K562 (cell line): Measurements from ENCODE around the gene STIM1. TPM values are rescaled to one million over a fixed set of nuclear protein-coding genes. Genes with fewer than 3 reads are reported as not detected.

ENCODE experiments used
- ATAC-seq: fragments of 200-7000 bp; cut with Tn5 transposase; 3 replicates; pipeline ENCODE4 v1.9.1; 2020; ENCODE audit warnings: moderate library complexity
- BruUV-seq: library from RNA; stranded (reverse); fragments of 400-500 nt; replicated peaks from 2 replicates; lab custom pipeline; 2021; lab: Mats Ljungman, UMichigan
- CTCF ChIA-PET: fragments of 300-600 bp; formaldehyde crosslinking; extraction: SDS; loops from one replicate; lab custom pipeline; 2021; ENCODE audit warnings: low intra/inter-chr PET ratio; lab: Yijun Ruan, JAX
- POLR2A ChIA-PET: fragments of 300-600, 350-650 bp; sonication (Branson Sonifier 250); formaldehyde crosslinking; extraction: SDS; loops from one replicate; lab custom pipeline; 2021; ENCODE audit warnings: antibody characterized with exemption, inconsistent platforms; lab: Yijun Ruan, JAX
- DNase-seq, 4 experiments: peaks; one replicate each; pipeline versions ENCODE4 v3.0.0 to v3.0.0-alpha.2; 2011 to 2018; ENCODE audit warnings: low spot score in 3 of 4, mixed read lengths in 3 of 4; ENCODE audit errors: extremely low read depth in 1 of 4
- FAIRE-seq: peaks from 2 replicates; lab custom pipeline; 2011; peaks lifted over from hg19 to GRCh38; lab: Jason Lieb, UNC
- H2AFZ ChIP-seq: 2 replicates; pipeline ENCODE4 v1.6.0; 2011; ENCODE audit warnings: low read depth, low read length, control low read depth, inconsistent platforms
- H3K27ac ChIP-seq: fragments of 200-600 bp; 3 replicates; pipeline ENCODE4 v1.8.0; 2011; ENCODE audit warnings: low read depth, mild to moderate bottlenecking, control low read depth, inconsistent platforms, low read length, moderate library complexity, mixed read lengths; ENCODE audit errors: extremely low read depth
- H3K27me3 ChIP-seq, 2 experiments: fragments of 300-600 bp in 1 of 2; 2 replicates in 1 of 2; 3 replicates in 1 of 2; pipeline versions ENCODE4 v1.6.0 to v1.8.0; 2011; ENCODE audit warnings: inconsistent platforms in 2 of 2, low read length in 2 of 2, mild to moderate bottlenecking in 1 of 2, mixed read lengths in 1 of 2, moderate library complexity in 1 of 2; ENCODE audit not compliant: control insufficient read depth in 2 of 2, insufficient read depth in 2 of 2
- H3K36me3 ChIP-seq: fragments of 300-600 bp; 3 replicates; pipeline ENCODE4 v1.8.0; 2011; ENCODE audit warnings: mild to moderate bottlenecking, low read length, inconsistent platforms; ENCODE audit not compliant: control insufficient read depth, insufficient read depth
- H3K4me1 ChIP-seq, 2 experiments: fragments of 200-600 bp in 1 of 2; replicated peaks in 1 of 2; 2 replicates in 1 of 2; 3 replicates in 1 of 2; pipeline versions ENCODE4 v1.5.1 to v1.8.0; 2011; ENCODE audit warnings: inconsistent platforms in 2 of 2, low read length in 2 of 2, mild to moderate bottlenecking in 1 of 2, mixed read lengths in 1 of 2, moderate library complexity in 1 of 2; ENCODE audit not compliant: control insufficient read depth in 2 of 2, insufficient read depth in 2 of 2
- H3K4me2 ChIP-seq: 2 replicates; pipeline ENCODE4 v1.6.1; 2011; ENCODE audit warnings: low read length, control low read depth, inconsistent platforms, mixed read lengths; ENCODE audit not compliant: insufficient read depth
- H3K4me3 ChIP-seq: fragments of 200-600 bp; sonication (generic), shearing (Covaris generic); 2 replicates; pipeline ENCODE4 v1.5.1; 2016; ENCODE audit warnings: control low read depth, inconsistent platforms
- H3K79me2 ChIP-seq: fragments of 200-600 bp; 3 replicates; pipeline ENCODE4 v1.8.0; 2011; ENCODE audit warnings: low read length, inconsistent platforms; ENCODE audit not compliant: control insufficient read depth, insufficient read depth
- H3K9ac ChIP-seq, 2 experiments: 2 replicates each; pipeline versions ENCODE4 v1.6.0 to v1.6.1; 2011; ENCODE audit warnings: low read depth in 2 of 2, low read length in 2 of 2, control low read depth in 1 of 2, inconsistent platforms in 1 of 2, mild to moderate bottlenecking in 1 of 2, mixed read lengths in 1 of 2; ENCODE audit not compliant: insufficient read depth in 1 of 2
- H3K9me1 ChIP-seq: one replicate; pipeline ENCODE4 v1.6.0; 2011; ENCODE audit warnings: inconsistent platforms, mild to moderate bottlenecking, low read length, moderate library complexity; ENCODE audit not compliant: control insufficient read depth, insufficient read depth
- H3K9me3 ChIP-seq: replicated peaks from 2 replicates; pipeline ENCODE4 v1.5.1; 2011; ENCODE audit warnings: low read depth, low read length, inconsistent platforms; ENCODE audit not compliant: control insufficient read depth, insufficient read depth
- H4K20me1 ChIP-seq: replicated peaks from 2 replicates; pipeline ENCODE4 v1.6.1; 2011; ENCODE audit warnings: low read length, inconsistent platforms, mixed read lengths; ENCODE audit not compliant: control insufficient read depth, insufficient read depth
- CC2D1A ChIP-seq: fragments of 450-650 bp; IDR thresholded peaks from 2 replicates; pipeline ENCODE4 v1.6.1; 2017; ENCODE audit warnings: mild to moderate bottlenecking
- CTCFL ChIP-seq: IDR thresholded peaks from 2 replicates; pipeline ENCODE4 v1.6.1; 2011; ENCODE audit warnings: borderline replicate concordance, low read depth, mild to moderate bottlenecking, moderate library complexity, low read length; ENCODE audit not compliant: insufficient read depth, poor library complexity, severe bottlenecking
- DIDO1 ChIP-seq: fragments of 450-650 bp; IDR thresholded peaks from 2 replicates; pipeline ENCODE4 v1.6.1; 2016; ENCODE audit warnings: low read depth, missing biosample characterization, missing genetic modification characterization
- E2F3 ChIP-seq: fragments of 250-450 bp; sonication (Bioruptor Pico); IDR thresholded peaks from 2 replicates; pipeline ENCODE4 v1.4.0; 2020; ENCODE audit warnings: mild to moderate bottlenecking
- KDM1A ChIP-seq, 2 experiments: fragments of 450-650 bp; IDR thresholded peaks; 2 replicates each; pipeline ENCODE4 v1.6.1; 2016; ENCODE audit warnings: mild to moderate bottlenecking in 2 of 2
- POLR2A ChIP-seq: fragments of 450-650 bp; conservative IDR thresholded peaks from 2 replicates; pipeline ENCODE4 v1.6.1; 2016
- TGIF2 ChIP-seq: sonication (generic); formaldehyde crosslinking; IDR thresholded peaks from 2 replicates; pipeline ENCODE4 v1.8.1; 2022; ENCODE audit warnings: mild to moderate bottlenecking, missing genetic modification reagents, moderate library complexity
- USF1 ChIP-seq: sonication (generic); formaldehyde crosslinking; IDR thresholded peaks from 2 replicates; pipeline ENCODE4 v1.9.0; 2022; ENCODE audit warnings: mild to moderate bottlenecking, missing genetic modification reagents
- ZC3H4 ChIP-seq: sonication (generic); formaldehyde crosslinking; IDR thresholded peaks from 2 replicates; pipeline ENCODE4 v1.9.0; 2021; ENCODE audit warnings: missing genetic modification reagents, borderline replicate concordance
- ZMIZ1 ChIP-seq, 2 experiments: fragments of 150-350 bp in 1 of 2; IDR thresholded peaks; 2 replicates each; pipeline ENCODE4 v1.6.1; 2012 to 2016; ENCODE audit warnings: low read depth in 2 of 2, low read length in 2 of 2, mild to moderate bottlenecking in 1 of 2, moderate library complexity in 1 of 2
- ZNF740 ChIP-seq, 3 experiments: fragments of 200-800 bp in 1 of 3; sonication (Bioruptor generic) in 1 of 3; sonication (generic) in 1 of 3; formaldehyde crosslinking in 1 of 3; IDR thresholded peaks; 2 replicates each; pipeline versions ENCODE4 v1.6.1 to v1.8.0; 2016 to 2022; ENCODE audit warnings: mild to moderate bottlenecking in 2 of 3, missing compliant biosample characterization in 2 of 3, missing genetic modification characterization in 2 of 3, missing genetic modification reagents in 1 of 3
- WGBS: fragments of 100-300 bp; shearing (Covaris generic); methylation state at CpG from one replicate; pipeline ENCODE4 v1.1.6; 2016; ENCODE audit warnings: low coverage, mixed read lengths; ENCODE audit not compliant: insufficient coverage; ENCODE audit errors: missing lambda C conversion rate; 5-methylcytosine and 5-hydroxymethylcytosine counted together
- in situ Hi-C: fragments of 300-500 bp; cut with MboI; formaldehyde crosslinking; loops from 4 replicates; pipeline ENCODE4 v1.15.0; 2018; ENCODE audit warnings: inconsistent platforms, mixed read lengths
- intact Hi-C: fragments of 100-400 bp; cut with micrococcal nuclease; formaldehyde crosslinking; loops from 2 replicates; pipeline ENCODE4 v1.14.2; 2022
- polyA plus RNA-seq, 8 experiments: library from polyadenylated mRNA; depleted of rRNA in 4 of 8; stranded (reverse) in 5 of 8; unstranded in 3 of 8; fragments of >200 nt; fragmentation: Nextera tagmentation in 2 of 8; fragmentation: Illumina TruSeq in 1 of 8; extraction: Ambion mirVana in 2 of 8; extraction: Trizol in 1 of 8; gene quantifications; 2 replicates each; pipeline versions ENCODE4 v1.2.1 to v1.2.3, GENCODE V29; 2011 to 2014; ENCODE audit warnings: inconsistent platforms in 1 of 8, missing spikeins in 1 of 8
- total RNA-seq, 7 experiments: library from RNA; depleted of rRNA in 6 of 7; stranded (reverse); fragments of >200 nt in 6 of 7; fragmentation: Illumina TruSeq in 2 of 7; extraction: Trizol in 2 of 7; gene quantifications; 2 replicates each; pipeline versions ENCODE4 v1.2.1 to v1.2.3, GENCODE V29; 2011 to 2021; ENCODE audit warnings: low replicate concordance in 1 of 7

The STIM1 gene
- total and polyA plus RNA-seq, 9 of the 15 experiments (the other 6 are each of a cell fraction or from before 2014, with no cell fraction given), result 7.7 to 50.5 (median 22.5) TPM

- Histone ChIP-seq H3K9me3 (no peaks in the 10 kb centered on the region), H3K9ac (peak overlapping the region; percentile 97), H3K36me3 (peaks cover 35% of the 10 kb centered on the region; the same call in 2 of the 3 replicates), H2AFZ (peak overlapping the region; percentile 100), H3K4me3 (peak overlapping the region; percentile 64), H3K4me1 (peaks cover 20 to 25% of the 10 kb centered on the region in 2 experiments; a peak in 4 of 5 replicates), H3K9me1 (no peaks in the 10 kb centered on the region), H3K27me3 (no peaks in the 10 kb centered on the region), H3K79me2 (peaks cover 47% of the 10 kb centered on the region), H3K27ac (peak overlapping the region; percentile 99), H3K4me2 (peak overlapping the region; percentile 94), H4K20me1 (peaks cover under 1% of the 10 kb centered on the region; the same call in 1 of the 2 replicates)
- intact Hi-C loops, result no loop called here
- 67% methylated on average over 25 of the region's 25 CpGs for WGBS
- ATAC-seq (no peak), FAIRE-seq (no peak), DNase-seq (peak in 3 of 4 experiments; percentile 23 to 29 (median 25))
- ChIA-PET CTCF (no interaction called here), POLR2A (interaction anchor here (0.6 to 2.1 kb wide), 4 partner anchors 9 to 239 kb away, joined by 3 to 12 read pairs (median 6); partner anchors contain the start of gene STIM1)
- in situ Hi-C loops, result loop anchor here (25.0 kb wide), 1 partner anchor 606 kb away; no protein-coding TSS in a partner anchor
- TSS peak; percentile 87 for BruUV-seq
- no peak for TF ChIP-seq POLR2A
- peak; percentile 11; the same call in 1 of the 2 replicates for TF ChIP-seq USF1 (CRISPR knock-in tag)
- no peak for TF ChIP-seq DIDO1 (tag)
- TF ChIP-seq CTCFL, result no peak
- peak; percentile 42; the same call in 1 of the 2 replicates for TF ChIP-seq ZC3H4 (CRISPR knock-in tag)
- peak; percentile 20 to 48; a peak in 1 of 4 replicates for TF ChIP-seq KDM1A (IDR thresholded peaks at IDR 0.05)
- peak; percentile 41; the same call in 1 of the 2 replicates for TF ChIP-seq ZNF740 (CRISPR knock-in tag; IDR thresholded peaks at IDR 0.05)
- no peak for TF ChIP-seq ZNF740 (tag; IDR thresholded peaks at IDR 0.05)
- no peak for TF ChIP-seq TGIF2 (CRISPR knock-in tag)
- no peak for TF ChIP-seq CC2D1A
- TF ChIP-seq ZMIZ1 (IDR thresholded peaks at IDR 0.05; ENCODE audit: low read depth in 2 of 2, low read length in 2 of 2), result no peak
- TF ChIP-seq E2F3, result no peak
These were observed 238.3 kb downstream of the STIM1 start for GRCh38 chr11:4093519-4094347.
